ENCODE measurements around the gene RBM3.

DNA sequence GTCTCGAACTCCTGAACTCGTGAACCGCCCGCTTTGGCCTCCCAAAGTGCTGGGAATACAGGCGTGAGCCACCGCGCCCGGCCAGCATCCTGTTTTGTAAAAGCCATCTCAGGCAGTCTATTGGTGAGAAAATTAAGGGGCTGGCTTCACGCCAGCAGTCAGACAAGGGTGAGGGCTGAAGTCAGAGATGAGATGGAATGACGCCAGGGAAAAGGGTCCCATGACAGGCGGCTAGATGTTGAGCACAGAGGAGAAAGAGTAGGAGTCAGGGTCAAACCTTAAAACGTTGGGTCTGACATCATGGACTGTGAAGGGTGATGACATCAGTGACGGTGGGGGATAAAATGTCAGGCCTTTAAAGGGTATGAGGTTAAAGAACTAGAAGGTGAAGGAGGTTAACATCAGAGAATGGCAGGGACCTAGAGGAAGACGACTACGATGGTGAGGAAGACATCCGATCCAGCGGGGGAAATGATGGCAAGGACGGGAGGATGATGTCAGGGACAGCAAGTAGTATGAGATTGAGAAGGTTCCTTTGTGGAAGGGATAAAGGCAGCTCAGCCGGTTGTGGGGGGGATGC, 504 bp upstream of the RBM3 start:
- TF ChIP-seq, protein P1, sequence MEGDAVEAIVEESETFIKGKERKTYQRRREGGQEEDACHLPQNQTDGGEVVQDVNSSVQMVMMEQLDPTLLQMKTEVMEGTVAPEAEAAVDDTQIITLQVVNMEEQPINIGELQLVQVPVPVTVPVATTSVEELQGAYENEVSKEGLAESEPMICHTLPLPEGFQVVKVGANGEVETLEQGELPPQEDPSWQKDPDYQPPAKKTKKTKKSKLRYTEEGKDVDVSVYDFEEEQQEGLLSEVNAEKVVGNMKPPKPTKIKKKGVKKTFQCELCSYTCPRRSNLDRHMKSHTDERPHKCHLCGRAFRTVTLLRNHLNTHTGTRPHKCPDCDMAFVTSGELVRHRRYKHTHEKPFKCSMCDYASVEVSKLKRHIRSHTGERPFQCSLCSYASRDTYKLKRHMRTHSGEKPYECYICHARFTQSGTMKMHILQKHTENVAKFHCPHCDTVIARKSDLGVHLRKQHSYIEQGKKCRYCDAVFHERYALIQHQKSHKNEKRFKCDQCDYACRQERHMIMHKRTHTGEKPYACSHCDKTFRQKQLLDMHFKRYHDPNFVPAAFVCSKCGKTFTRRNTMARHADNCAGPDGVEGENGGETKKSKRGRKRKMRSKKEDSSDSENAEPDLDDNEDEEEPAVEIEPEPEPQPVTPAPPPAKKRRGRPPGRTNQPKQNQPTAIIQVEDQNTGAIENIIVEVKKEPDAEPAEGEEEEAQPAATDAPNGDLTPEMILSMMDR (IDR thresholded peaks at IDR 0.05) = no peak
- TF ChIP-seq POLR2A (IDR thresholded peaks at IDR 0.05) = no peak

Data from thyroid gland (tissue), 4 donors.